Measurements from ENCODE around the gene ITGA11. TPM values are rescaled to one million over a fixed set of nuclear protein-coding genes. Genes with fewer than 3 reads are reported as not detected.

The ITGA11 gene
- total and polyA plus RNA-seq, 2 of the 4 experiments (the other 2 are of a cell fraction), result 4.1 to 6.6 TPM

DNA sequence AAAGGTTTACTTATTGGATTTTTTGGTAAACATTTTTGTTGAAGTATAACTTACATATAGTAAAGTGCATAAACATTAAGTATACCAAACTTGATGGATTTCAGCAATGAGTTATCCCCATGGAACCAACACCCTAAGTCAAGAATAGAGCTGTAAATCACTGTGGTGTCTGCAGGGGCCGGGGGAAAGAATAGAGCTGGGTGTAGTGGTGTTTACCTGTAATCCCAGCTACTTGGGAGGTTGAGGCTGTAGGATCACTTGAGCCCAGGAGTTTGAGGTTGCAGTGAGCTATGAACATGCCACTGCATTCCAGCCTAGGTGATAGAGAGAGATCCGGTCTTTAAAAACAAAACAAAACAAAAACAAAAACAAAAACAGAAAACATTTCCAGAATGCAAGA, 167.7 kb downstream of the ITGA11 start:
- POLR2A ChIA-PET (ENCODE audit: unreplicated experiment), result no interaction called here
- no peak for ATAC-seq (ENCODE audit: low read depth)

More for the DNA sequence above, 167.7 kb downstream of the ITGA11 start:
- Histone ChIP-seq H3K14ac (replicated peaks; ENCODE audit: low read depth, low read length) (no peak overlapping the region), H3K9me1 (ENCODE audit: insufficient read depth, low read length) (no peaks in the 10 kb centered on the region), H3K4me1 (ENCODE audit: control insufficient read depth, insufficient read depth, low read length) (peaks cover 2% of the 10 kb centered on the region; the same call in 1 of the 2 replicates), H2AFZ (replicated peaks; ENCODE audit: low read length, poor library complexity) (no peak overlapping the region), H3K9me3 (ENCODE audit: control insufficient read depth, insufficient read depth, low read length) (no peaks in the 10 kb centered on the region), H4K91ac (ENCODE audit: insufficient read depth, low read depth, low read length) (no peak overlapping the region), H3K9ac (ENCODE audit: low read depth, low read length) (no peak overlapping the region), H3K18ac (ENCODE audit: low read depth, low read length) (no peak overlapping the region), H3K79me1 (ENCODE audit: low read depth in 1 of 2, low read length in 2 of 2) (no peaks in the 10 kb centered on the region), H3K36me3 (ENCODE audit: control insufficient read depth, insufficient read depth, low read length) (no peaks in the 10 kb centered on the region), H3K4ac (ENCODE audit: low read depth, low read length) (no peak overlapping the region), H3K23ac (ENCODE audit: low read depth, low read length) (no peak overlapping the region), H3K4me2 (ENCODE audit: low read depth, low read length) (no peak overlapping the region), H4K20me1 (ENCODE audit: insufficient read depth, low read length) (no peaks in the 10 kb centered on the region), H2BK20ac (ENCODE audit: low read depth, low read length) (no peak overlapping the region), H4K8ac (ENCODE audit: low read depth in 2 of 2, low read length in 2 of 2) (no peak overlapping the region), H2AK5ac (ENCODE audit: low read depth, low read length) (no peak overlapping the region), H2BK120ac (ENCODE audit: low read depth, low read length) (no peak overlapping the region), H3K4me3 (ENCODE audit: insufficient read depth, low read depth, low read length) (no peak overlapping the region), H3K27me3 (ENCODE audit: control insufficient read depth, insufficient read depth, low read length) (0 out of 2 replicates have a peak, but pooled peaks cover 1% of the 10 kb centered on the region), H3K27ac (ENCODE audit: insufficient read depth, low read length) (no peak overlapping the region), H2BK15ac (ENCODE audit: low read depth, low read length) (no peak overlapping the region), H2BK5ac (ENCODE audit: low read depth, low read length, poor library complexity, severe bottlenecking) (no peak overlapping the region), H4K5ac (ENCODE audit: low read depth, low read length) (no peak overlapping the region), H3K56ac (ENCODE audit: extremely low read depth, insufficient read depth, low read length) (no peak overlapping the region), H2AK9ac (replicated peaks; ENCODE audit: low read depth, low read length, poor library complexity) (no peak overlapping the region)
- intact Hi-C loops (cut with micrococcal nuclease) (no loop called here), in situ Hi-C loops (cut with MboI; ENCODE audit: low sequenced_read_pairs) (no loop called here), dilution Hi-C loops (cut with HindIII; ENCODE audit: low sequenced_read_pairs, unreplicated experiment) (no loop called here)
- 20% methylated on average over 1 of the region's 2 CpGs; no CpG with 5 or more reads in 1 of the 2 experiments for WGBS, 2 experiments (ENCODE audit: extremely low coverage in 2 of 2, insufficient read length in 1 of 2)
- TF ChIP-seq RAD21 (IDR thresholded peaks at IDR 0.05; ENCODE audit: low read length), result no peak
- TF ChIP-seq, protein P1, sequence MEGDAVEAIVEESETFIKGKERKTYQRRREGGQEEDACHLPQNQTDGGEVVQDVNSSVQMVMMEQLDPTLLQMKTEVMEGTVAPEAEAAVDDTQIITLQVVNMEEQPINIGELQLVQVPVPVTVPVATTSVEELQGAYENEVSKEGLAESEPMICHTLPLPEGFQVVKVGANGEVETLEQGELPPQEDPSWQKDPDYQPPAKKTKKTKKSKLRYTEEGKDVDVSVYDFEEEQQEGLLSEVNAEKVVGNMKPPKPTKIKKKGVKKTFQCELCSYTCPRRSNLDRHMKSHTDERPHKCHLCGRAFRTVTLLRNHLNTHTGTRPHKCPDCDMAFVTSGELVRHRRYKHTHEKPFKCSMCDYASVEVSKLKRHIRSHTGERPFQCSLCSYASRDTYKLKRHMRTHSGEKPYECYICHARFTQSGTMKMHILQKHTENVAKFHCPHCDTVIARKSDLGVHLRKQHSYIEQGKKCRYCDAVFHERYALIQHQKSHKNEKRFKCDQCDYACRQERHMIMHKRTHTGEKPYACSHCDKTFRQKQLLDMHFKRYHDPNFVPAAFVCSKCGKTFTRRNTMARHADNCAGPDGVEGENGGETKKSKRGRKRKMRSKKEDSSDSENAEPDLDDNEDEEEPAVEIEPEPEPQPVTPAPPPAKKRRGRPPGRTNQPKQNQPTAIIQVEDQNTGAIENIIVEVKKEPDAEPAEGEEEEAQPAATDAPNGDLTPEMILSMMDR (conservative IDR thresholded peaks at IDR 0.05; ENCODE audit: low read depth, low read length), result no peak
- no peak for TF ChIP-seq MXI1 (IDR thresholded peaks at IDR 0.05; ENCODE audit: borderline replicate concordance, low read depth, low read length)
- no peak for TF ChIP-seq MAFK (IDR thresholded peaks at IDR 0.05; ENCODE audit: low read depth, low read length)
- no peak for TF ChIP-seq FOS (IDR thresholded peaks at IDR 0.05; ENCODE audit: low read depth, low read length)
- TF ChIP-seq BHLHE40 (IDR thresholded peaks at IDR 0.05; ENCODE audit: low read depth, low read length), result no peak
- no peak for DNase-seq
- BruUV-seq (replicated peaks), result no TSS peak
- CTCF ChIA-PET, result interaction anchor here (0.6 to 1.6 kb wide), 3 partner anchors 11 to 400 kb away, joined by 3 to 8 read pairs (median 4); no protein-coding TSS in a partner anchor

All from IMR-90 (cell line).